Measurements from ENCODE around the gene TATDN2.

GRCh38 chr3:10284496-10284895 is 36.2 kb downstream of the TATDN2 start:
- TF ChIP-seq CTCF (conservative IDR thresholded peaks at IDR 0.05; ENCODE audit: low read depth in 2 of 2) = no peak
- TF ChIP-seq CREB1 (CRISPR knock-in tag; IDR thresholded peaks at IDR 0.05; ENCODE audit: low read depth) = no peak
- no peak for TF ChIP-seq EZH2 (IDR thresholded peaks at IDR 0.05; ENCODE audit: low read depth, unreplicated experiment)
- TF ChIP-seq POLR2AphosphoS5 (IDR thresholded peaks at IDR 0.05; ENCODE audit: low read depth) = no peak
- TF ChIP-seq EZH2phosphoT487 (IDR thresholded peaks at IDR 0.05; ENCODE audit: unreplicated experiment) = no peak
- no peak for TF ChIP-seq STAT1 (IDR thresholded peaks at IDR 0.05; ENCODE audit: unreplicated experiment)
- no peak for TF ChIP-seq ZNF331 (CRISPR knock-in tag; IDR thresholded peaks at IDR 0.05; ENCODE audit: low read depth)
- no peak for TF ChIP-seq REST (IDR thresholded peaks at IDR 0.05; ENCODE audit: unreplicated experiment)

Data from GM23338 (cell line).